Stimulated activated CD4-positive, alpha-beta T cell treated with anti-CD3 and anti-CD28 coated beads, Interleukin-15, amount 100 ng/mL, for 24 hours (primary cell): Measurements from ENCODE around the gene GOLGA5.
"Not testable (repeated sequence)": the region's sequence is repeated elsewhere in the genome, so short reads cannot be mapped to it uniquely, and the experiment has no call there.

Experiments used
- DNase-seq: peaks from one replicate; pipeline ENCODE4 v3.0.0-alpha.2; 2020

GOLGA5 gene, protein sequence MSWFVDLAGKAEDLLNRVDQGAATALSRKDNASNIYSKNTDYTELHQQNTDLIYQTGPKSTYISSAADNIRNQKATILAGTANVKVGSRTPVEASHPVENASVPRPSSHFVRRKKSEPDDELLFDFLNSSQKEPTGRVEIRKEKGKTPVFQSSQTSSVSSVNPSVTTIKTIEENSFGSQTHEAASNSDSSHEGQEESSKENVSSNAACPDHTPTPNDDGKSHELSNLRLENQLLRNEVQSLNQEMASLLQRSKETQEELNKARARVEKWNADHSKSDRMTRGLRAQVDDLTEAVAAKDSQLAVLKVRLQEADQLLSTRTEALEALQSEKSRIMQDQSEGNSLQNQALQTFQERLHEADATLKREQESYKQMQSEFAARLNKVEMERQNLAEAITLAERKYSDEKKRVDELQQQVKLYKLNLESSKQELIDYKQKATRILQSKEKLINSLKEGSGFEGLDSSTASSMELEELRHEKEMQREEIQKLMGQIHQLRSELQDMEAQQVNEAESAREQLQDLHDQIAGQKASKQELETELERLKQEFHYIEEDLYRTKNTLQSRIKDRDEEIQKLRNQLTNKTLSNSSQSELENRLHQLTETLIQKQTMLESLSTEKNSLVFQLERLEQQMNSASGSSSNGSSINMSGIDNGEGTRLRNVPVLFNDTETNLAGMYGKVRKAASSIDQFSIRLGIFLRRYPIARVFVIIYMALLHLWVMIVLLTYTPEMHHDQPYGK

DNA sequence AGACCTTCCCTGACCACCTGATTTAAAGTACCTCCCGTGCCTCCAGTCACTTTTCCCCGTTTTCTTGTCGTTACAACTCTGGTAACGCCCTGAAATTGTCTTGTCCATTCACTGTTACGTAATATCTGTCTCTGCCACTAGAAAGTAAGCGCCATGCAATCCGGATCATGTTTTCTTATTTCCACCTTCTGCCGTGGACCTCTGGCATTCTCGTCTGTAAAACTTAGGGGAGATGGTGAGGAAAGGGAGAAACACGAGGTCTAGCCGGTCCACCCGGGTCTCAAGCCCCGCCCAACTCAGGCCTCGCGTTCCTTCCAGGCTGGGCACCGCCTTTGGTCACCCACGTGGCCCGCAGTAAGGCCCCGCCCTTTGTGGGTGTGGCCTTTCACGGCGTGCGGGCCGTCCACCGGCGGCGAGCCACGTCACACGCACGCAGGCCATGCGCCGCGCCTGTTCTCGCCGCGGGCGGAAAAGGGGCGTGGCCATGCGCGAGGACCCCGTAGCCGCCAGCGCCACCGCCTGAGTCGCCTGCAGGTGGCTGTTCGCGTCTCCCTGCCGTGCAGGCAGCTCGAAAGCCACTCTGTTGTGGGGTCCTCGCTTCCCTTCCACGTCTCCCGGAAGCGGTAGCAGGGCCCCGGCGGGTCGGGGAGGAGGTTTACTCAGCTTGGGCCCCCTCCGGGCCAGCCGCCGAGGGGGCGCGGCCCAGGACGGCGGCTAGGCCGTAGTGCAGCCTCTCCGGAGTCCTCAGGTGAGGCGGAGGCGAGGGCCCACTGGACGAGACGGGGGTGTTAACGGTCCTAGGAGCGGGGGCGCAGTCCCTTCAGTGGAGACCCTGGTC, at the start of gene GOLGA5:
Gene GOLGA5, plus strand, starts transcription at position 597 of the 838 bp plus-strand sequence. CDS start 3,133 bp downstream, outside the sequence.
- DNase-seq, result peak; percentile 97

DNA sequence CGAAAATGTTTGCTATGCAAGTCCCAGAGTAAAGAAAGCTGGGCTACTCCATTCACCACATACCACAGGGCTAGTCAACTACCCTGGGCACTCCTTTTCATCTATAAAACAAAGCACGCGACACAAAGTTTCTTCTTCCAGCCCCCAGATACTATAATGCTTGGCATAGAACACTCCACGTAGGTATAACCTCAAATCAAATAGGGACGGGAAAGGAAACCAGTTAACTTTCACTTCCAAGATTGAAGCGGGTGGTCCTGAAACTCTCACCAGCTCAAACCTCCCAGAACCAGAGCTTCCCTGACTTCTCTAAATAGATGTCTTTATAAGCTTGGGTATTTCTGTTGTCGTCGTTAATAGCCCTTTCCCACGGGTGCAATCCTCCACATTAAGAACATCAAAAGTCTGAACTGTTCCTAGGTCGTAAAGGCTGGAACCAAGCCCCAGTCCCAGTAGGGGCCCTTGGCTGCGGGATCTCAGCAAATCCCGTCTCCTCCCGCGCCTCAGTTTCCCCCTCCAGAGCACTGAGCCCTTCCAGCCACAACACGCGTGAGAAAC, 46.3 kb upstream of the GOLGA5 start:
- no peak for DNase-seq

DNA sequence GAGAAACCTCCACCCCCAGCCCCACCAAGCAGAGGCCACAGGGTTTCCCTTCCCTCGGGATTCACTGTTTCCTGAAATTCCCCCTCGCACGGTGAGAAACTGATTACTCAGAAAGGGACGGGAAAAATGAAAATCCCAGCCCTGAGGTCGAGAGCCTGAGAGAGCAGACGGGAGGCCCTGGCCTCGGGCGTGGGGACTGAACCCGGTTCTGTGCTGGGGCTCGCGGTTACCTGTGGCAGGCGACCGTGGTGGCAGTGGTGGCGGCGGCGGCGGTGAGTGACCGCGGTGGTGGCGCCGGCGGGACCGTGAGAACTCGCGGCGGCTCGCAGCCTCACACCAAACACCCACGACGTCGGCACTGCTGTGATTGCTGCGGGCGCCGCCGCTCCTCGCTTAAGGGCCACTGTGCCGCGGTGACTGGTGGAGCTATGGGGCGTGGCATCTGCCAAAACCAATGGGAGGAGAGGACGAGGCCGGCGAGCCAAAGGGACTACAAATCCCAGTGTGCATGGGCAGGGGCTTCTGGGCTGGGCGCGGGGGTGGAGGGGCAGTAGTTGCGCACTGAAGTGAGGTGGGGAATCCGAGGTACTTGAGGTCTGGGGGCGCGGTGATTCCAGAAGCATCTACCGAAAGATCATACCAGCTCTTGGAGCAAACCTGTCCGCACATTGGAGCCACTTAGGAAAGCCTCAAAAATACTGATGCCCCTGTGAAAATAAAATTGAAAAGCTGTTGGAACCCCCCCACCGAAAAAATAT, 45.7 kb upstream of the GOLGA5 start, which contains the start of gene LGMN:
Gene LGMN, minus strand, starts transcription at position 369 of the 758 bp plus-strand sequence. CDS start 15,841 bp downstream, outside the sequence.
- peak; percentile 88 for DNase-seq

DNA sequence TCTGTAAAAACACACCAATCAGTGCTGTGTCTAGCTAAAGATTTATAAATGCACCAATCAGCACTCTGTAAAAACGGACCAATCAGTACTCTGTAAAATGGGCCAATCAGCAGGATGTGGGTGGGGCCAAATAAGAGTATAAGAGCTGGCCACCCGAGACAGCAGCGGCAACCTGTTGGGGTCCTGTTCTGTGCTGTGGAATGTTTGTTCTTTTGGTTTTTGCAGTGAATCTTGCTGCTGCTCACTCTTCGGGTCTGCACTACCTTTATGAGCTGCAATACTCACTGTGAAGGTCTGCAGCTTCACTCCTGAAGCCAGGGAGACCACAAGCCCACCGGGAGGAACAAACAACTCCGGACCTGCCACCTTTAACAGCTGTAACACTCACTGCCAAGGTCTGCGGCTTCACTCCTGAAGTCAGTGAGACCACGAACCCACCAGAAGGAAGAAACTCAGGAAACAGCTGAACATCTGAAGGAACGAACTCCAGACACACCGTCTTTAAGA, 43.8 kb upstream of the GOLGA5 start:
- peak; percentile 32 for DNase-seq

DNA sequence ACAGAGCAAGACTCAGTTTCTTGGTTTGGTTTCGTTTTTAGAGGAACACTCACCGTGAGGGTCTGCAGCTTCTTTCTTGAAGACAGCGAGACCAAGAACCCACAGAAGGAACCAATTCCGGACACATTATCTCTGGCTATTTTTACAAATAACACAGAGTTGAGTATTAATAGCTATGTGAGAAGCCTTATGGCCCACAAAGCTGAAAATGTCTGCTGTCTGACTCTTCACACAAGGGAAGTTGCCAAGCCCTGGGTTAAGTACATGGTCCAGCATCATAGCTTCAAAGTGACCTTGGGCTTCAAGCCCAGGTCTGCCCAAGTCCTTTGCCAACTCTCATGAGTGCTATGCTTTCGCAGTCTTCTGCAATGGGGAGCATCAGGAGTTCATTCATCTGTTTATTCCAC, 43.1 kb upstream of the GOLGA5 start:
- no peak for DNase-seq

DNA sequence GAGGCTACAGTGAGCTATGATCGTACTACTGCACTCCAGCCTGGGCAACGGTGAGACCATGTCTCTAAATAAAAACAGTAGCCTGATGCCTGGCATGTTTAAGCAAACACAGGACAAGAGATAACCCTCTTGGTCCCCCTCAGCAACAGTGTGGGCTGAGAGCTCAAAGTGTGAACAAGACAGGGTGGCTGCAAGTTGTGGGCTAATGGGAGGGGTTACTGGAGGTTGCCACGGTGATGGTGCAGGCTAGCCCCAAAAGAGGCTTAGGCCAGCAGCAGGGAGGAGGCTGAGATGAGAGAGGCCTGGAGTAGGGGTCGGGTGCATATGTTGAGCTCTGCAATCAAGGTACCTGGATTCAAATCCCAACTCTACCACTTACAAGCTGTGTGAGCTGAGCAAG, 42.3 kb upstream of the GOLGA5 start:
- no peak for DNase-seq

DNA sequence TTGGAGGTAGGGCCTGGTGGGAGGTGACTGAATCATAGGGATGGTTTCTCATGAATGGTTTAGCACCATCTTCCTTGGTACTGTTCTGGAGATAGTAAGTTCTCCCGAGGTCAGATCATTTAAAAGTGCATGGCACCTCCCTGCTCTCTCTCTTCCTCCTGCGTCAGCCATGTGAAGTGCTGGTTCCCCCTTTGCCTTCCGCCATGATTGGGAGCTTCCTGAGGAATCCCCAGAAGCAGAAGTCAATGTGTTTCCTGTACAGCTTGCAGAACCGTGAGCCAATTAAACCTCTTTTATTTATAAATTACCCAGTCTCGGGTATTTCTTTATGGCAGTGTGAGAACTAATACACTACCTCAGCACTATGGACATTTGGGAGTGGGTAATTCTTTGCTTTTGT, 40.9 kb upstream of the GOLGA5 start:
- no peak for DNase-seq

DNA sequence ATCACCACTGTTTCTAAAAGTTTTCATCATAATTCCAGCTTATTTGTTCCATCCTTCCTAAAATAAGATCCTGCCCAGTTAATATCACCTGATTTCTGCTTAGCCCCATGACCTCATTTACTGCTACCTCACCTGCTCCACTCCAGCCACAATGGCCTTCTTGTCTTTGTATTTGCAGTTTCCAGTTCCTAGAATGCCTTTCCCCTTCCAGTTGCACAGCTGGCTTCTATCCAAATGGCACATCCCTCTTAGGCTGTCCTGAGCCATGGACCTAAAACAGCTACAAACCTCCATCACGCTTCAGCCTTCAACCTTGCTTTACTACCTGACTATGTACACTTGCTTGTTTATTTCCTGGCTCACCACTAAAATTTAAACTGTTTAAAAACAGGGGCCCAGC, 39.1 kb upstream of the GOLGA5 start:
- DNase-seq, result no peak

DNA sequence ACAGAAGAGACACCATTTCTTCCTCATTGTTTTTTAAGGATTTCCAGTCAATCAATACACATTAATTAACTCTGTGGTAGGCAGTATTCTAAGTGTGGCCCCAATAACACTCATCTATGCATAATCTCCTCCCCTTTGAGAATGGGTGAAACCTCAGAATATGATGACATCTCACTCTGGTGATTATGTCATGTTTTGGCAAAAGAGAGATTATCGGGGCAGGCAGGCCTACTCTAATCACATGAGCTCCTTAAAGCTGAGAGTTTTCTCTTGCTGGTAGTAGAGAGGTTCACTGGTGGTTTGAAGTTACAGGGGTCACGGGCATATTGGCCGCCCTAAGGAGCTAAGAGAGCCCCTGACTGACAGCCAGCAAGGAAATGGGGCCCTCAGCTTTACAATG, 38.6 kb upstream of the GOLGA5 start:
- DNase-seq, result no peak

DNA sequence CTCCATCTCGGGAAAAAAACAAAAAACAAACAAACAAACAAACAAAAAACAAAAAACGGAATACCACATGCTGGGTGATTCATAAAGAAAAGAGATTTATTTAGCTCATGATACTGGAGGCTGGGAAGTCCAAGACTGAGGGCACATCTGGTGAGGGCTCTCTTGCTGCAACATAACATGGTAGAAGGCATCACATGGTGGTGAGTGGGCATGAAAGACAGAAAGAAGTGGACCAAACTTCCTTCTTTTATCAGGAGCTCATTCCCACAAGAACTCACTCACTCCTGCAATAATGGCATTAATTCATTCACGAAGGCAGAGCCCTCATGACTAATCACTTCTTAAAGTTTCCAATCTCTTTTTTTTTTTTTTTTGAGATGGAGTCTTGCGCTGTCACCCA, 37.7 kb upstream of the GOLGA5 start:
- no peak for DNase-seq

DNA sequence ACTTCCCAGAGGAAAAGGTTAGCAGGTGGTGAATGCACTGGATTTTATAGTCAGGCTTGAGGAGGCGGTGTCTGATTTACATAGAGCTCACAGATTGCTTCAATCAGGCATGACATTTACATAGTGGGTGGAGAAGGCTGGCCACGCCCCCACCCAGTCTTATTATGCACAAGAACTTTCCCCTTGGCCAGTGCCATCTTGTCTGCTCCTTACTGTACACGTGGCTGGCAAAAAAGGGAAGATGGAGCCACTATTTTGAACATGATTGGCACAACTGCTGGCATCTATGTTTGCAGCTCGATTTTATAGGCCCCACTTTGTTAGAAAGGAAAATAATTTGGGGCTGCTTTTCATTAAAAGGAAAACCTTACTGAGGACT, 34.8 kb upstream of the GOLGA5 start:
- DNase-seq, result peak; percentile 47

DNA sequence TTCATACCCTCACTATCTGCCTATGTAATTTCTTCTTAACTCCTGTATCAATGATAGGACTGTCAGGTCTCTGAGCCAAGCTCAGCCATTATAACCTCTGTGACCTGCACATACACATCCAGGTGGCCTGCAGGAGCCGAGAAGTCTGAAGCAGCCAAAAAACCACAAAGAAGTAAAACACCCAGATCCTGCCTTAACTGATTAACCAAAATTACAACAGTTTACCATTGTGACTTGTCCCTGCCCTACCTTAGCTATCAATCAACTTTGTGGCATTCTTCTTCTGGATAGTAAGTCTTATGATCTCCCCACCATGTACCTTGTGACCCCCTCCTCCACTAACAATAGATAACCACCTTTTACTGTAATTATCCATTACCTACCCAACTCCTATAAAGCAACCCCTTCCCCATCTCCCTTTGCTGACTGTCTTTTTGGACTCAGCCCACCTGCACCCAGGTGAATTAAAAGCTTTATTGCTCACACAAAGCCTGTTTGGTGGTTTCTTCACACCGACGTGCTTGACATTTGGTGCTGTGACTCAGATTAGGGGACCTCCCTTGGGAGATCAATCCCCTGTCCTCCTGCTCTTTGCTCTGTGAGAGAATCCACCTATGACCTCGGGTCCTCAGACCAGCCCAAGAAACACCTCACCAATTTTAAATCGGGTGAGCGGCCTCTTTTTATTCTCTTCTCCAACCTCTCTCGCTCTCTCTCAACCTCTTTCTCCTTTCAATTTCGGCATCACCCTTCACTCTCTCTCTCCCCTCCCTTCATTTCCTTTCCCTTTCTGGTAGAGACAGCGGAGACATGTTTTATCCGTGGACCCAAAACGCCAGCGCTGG, 34.2 kb upstream of the GOLGA5 start:
- DNase-seq, result peak; percentile 16

DNA sequence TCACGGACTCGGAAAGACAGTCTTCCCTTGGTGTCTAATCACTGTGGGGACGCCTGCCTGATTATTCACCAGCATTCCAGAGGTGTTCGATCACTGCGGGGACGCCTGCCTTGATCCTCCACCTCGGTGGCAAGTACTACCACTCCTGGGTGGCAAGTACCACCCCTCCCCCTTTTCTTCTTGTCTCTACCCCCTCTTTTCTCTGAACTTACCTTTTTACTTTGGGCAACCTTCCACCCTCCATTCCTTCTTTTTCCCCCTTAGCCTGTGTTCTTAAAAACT, 33.6 kb upstream of the GOLGA5 start:
- DNase-seq, result no peak

DNA sequence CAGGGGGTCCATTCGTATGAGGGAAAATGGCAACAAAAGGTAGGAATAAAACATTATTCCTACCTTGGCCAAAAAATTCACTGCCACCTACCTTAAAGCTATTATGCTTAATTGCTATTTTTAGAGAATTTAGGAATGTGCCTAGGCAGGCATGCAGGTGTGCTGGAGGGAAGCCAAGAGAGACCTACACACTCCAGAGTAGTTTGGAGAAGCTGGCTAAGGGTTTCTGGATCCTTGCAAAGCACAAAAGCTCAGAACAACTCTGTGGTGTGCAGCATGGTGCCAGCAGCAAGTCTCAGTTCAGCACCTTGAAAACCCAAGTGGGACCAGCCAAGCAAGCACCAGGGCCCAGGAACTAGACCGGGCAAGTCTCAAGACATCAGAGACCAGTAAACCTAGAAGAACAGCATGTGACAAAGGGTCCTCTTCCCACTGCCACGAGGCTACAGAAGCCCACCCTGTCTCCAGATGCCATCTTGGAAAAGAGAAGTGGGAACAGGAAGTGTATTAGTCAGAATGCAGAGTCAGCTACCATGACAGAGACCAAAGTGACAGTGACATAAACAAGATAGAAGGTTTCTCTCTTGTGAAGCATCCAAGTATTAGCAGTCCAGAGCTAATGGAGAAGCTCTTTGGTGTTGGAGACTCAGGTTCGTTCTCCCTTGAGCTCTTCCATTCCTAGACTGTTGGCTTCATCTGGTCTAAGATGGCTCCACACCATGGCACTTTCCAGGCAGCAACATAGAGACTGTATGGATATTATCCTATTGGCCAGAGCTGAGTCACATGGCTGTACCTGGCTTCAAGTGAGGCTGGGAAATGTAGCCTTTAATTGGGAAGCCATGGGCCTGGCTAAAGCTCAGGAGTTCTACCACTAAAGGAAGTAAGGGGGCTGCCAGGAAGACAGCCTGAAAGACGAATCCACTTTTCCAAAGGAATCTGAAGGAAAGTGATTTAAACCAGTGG, 30.2 kb upstream of the GOLGA5 start:
- DNase-seq, result not testable (repeated sequence)

DNA sequence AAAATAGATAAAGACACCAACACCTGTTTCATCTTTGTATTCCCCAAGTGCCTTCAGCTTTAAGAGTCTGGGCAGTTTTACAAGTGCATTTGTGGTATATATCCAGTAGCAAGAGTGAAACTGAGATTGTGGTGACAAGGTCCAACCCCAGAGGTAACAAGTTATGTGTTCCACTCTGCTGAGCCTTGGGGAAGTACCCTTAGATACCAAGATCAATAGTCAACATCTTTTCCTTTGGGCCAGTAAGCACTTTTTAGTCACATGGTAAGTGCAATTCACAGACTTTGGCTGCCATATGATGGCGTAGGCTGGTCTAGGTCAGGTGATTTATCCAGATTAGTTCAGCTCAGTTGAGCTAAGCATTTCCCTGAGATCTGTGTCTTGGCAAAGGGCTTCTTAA, 25.9 kb upstream of the GOLGA5 start:
- DNase-seq, result peak; percentile 46

DNA sequence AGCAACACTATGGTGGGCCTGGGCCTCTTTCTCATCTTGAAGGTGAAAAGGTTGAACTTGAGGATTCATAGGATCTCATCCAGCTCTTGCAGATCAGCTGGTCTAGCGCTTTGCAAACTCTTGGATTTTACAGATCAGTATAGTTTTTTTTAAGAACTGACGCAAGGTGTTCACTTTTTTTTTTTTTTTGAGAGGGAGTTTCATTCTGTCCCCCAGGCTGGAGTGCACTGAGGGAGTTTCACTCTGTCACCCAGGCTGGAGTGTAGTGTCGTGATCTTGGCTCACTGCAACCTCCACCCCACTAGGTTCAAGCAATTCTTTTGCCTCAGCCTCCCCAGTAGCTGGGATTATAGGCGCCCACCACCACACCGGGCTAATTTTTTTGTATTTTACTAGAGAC, 25.3 kb upstream of the GOLGA5 start:
- no peak for DNase-seq

DNA sequence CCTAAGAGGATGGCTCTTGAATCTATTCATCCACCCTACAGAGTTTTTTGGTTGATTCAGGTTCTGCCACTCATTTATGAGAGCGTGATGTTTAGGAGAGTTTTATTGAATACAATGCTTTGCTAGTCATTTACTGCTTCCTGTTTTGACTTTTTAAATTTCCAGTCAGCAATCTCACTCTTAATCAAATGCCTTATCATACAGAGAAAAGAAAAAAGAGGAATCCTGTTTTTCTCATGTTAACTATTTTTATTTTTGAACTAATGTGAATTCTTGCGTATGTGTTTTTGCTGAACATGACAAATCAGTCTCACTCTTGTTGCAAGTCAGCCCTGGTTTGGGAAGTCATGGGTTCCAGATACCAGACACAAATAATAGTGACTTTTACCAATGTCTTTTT, 23.6 kb upstream of the GOLGA5 start:
- no peak for DNase-seq

DNA sequence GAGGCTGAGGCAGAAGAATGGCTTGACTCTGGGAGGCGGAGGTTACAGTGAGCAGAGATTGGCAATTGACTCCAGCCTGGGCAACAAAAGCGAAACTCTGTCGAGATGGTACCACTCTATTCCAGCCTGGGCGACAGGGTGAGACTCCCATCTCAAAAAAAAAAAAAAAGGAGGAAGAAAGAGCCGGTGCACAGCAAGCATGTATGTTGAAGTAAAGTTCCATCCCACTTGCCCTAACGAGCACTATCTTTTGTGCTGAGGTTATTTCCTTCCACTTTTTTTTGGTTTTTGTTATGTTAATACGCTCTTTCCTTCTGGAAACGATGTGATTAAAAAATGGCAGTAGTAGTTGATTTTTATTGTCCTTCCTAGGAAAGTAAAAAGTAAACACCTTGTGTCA, 19.5 kb upstream of the GOLGA5 start:
- DNase-seq, result no peak

DNA sequence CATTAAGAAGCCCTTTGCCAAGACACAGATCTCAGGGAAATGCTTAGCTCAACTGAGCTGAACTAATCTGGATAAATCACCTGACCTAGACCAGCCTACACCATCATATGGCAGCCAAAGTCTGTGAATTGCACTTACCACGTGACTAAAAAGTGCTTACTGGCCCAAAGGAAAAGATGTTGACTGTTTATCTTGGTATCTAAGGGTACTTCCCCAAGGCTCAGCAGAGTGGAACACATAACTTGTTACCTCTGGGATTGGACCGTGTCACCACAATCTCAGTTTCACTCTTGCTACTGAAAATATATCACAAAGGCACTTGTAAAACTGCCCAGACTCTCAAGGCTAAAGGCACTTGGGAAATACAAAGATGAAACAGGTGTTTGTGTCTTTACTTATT, 18.8 kb upstream of the GOLGA5 start:
- DNase-seq, result peak; percentile 37
